H1 (cell line): ENCODE results near the gene RTF2. TPM values are rescaled to one million over a fixed set of nuclear protein-coding genes. Genes with fewer than 3 reads are reported as not detected.

Experiments
- CTCF ChIA-PET: fragments of 300-600 bp; sonication (Branson Sonifier 250); formaldehyde crosslinking; loops from one replicate; lab custom pipeline; 2021; ENCODE audit not compliant: partially characterized antibody; lab: Charles Lee
- POLR2A ChIA-PET: fragments of 300-600 bp; sonication (Branson Sonifier 250); formaldehyde crosslinking; loops from one replicate; lab custom pipeline; 2021; ENCODE audit warnings: inconsistent platforms; ENCODE audit not compliant: partially characterized antibody; lab: Charles Lee
- DNase-seq, 2 experiments: peaks; one replicate each; pipeline versions ENCODE4 v3.0.0 to v3.0.0-alpha.2; 2010 to 2022; ENCODE audit warnings: low spot score in 2 of 2, low read depth in 1 of 2, mixed read lengths in 1 of 2
- FAIRE-seq: peaks from 2 replicates; lab custom pipeline; 2011; peaks lifted over from hg19 to GRCh38; lab: Jason Lieb, UNC
- H2AFZ ChIP-seq: 2 replicates; pipeline ENCODE4 v1.8.1; 2012; ENCODE audit warnings: low read length, inconsistent platforms
- H2AK5ac ChIP-seq: 2 replicates; pipeline ENCODE4 v1.6.1; 2013; ENCODE audit warnings: low read depth, low read length
- H2BK120ac ChIP-seq: replicated peaks from 2 replicates; pipeline ENCODE3; 2013; ENCODE audit warnings: low read depth, low read length, inconsistent platforms
- H2BK12ac ChIP-seq: 2 replicates; pipeline ENCODE4 v1.6.1; 2013; ENCODE audit warnings: low read depth, low read length
- H2BK15ac ChIP-seq: 2 replicates; pipeline ENCODE4 v1.6.1; 2013; ENCODE audit warnings: low read length
- H2BK20ac ChIP-seq: 2 replicates; pipeline ENCODE4 v1.6.1; 2013; ENCODE audit warnings: low read length
- H2BK5ac ChIP-seq: 2 replicates; pipeline ENCODE4 v1.6.1; 2013; ENCODE audit warnings: low read depth, low read length
- H3K14ac ChIP-seq: 2 replicates; pipeline ENCODE4 v1.6.1; 2013; ENCODE audit warnings: inconsistent platforms; ENCODE audit not compliant: insufficient read length
- H3K18ac ChIP-seq: 2 replicates; pipeline ENCODE4 v1.6.1; 2013; ENCODE audit warnings: low read length; ENCODE audit errors: extremely low read depth
- H3K23ac ChIP-seq: 2 replicates; pipeline ENCODE4 v1.6.1; 2013; ENCODE audit warnings: inconsistent platforms; ENCODE audit not compliant: insufficient read length
- H3K23me2 ChIP-seq: 2 replicates; pipeline ENCODE4 v1.6.1; 2013; ENCODE audit warnings: low read depth, low read length
- H3K27ac ChIP-seq: 2 replicates; pipeline ENCODE4 v1.6.1; 2011; ENCODE audit warnings: low read depth, low read length, inconsistent platforms
- H3K27me3 ChIP-seq, 4 experiments: replicated peaks in 1 of 4; 1 replicate in 1 of 4; 2 replicates in 3 of 4; pipeline versions ENCODE4 v1.6.1 to v1.8.1; 2011 to 2013; ENCODE audit warnings: low read length in 3 of 4, mild to moderate bottlenecking in 3 of 4, inconsistent platforms in 2 of 4, mixed read lengths in 2 of 4, moderate library complexity in 1 of 4; ENCODE audit not compliant: control insufficient read depth in 3 of 4, insufficient read depth in 3 of 4; ENCODE audit errors: extremely low read depth in 1 of 4
- H3K36me3 ChIP-seq, 4 experiments: 2 replicates each; pipeline versions ENCODE4 v1.6.1 to v1.8.1; 2011 to 2013; ENCODE audit warnings: mild to moderate bottlenecking in 4 of 4, low read length in 3 of 4, moderate library complexity in 2 of 4, control low read depth in 1 of 4, inconsistent platforms in 1 of 4; ENCODE audit not compliant: insufficient read depth in 4 of 4, control insufficient read depth in 2 of 4
- H3K4ac ChIP-seq: replicated peaks from 2 replicates; pipeline ENCODE3; 2013; ENCODE audit warnings: low read length, low read depth, mixed read lengths, inconsistent platforms; ENCODE audit not compliant: insufficient read length
- H3K4me1 ChIP-seq, 4 experiments: replicated peaks in 1 of 4; 1 replicate in 1 of 4; 2 replicates in 3 of 4; pipeline versions ENCODE4 v1.6.1 to v1.8.1; 2011 to 2013; ENCODE audit warnings: low read length in 3 of 4, inconsistent platforms in 2 of 4, mixed read lengths in 1 of 4; ENCODE audit not compliant: insufficient read depth in 4 of 4, control insufficient read depth in 3 of 4
- H3K4me2 ChIP-seq, 2 experiments: 2 replicates each; pipeline versions ENCODE4 v1.6.1 to v1.8.1; 2011 to 2013; ENCODE audit warnings: low read depth in 2 of 2, low read length in 2 of 2, control low read depth in 1 of 2, inconsistent platforms in 1 of 2, mild to moderate bottlenecking in 1 of 2; ENCODE audit not compliant: insufficient read depth in 1 of 2
- H3K4me3 ChIP-seq, 4 experiments: fragments of 200-600, 300-600 bp in 1 of 4; sonication (generic), shearing (Covaris generic), sonication (Bioruptor Twin) in 1 of 4; 2 replicates each; pipeline versions ENCODE4 v1.5.1 to v1.8.1; 2011 to 2016; ENCODE audit warnings: low read length in 4 of 4, low read depth in 3 of 4, control low read depth in 2 of 4, inconsistent platforms in 2 of 4, mild to moderate bottlenecking in 2 of 4, mixed read lengths in 1 of 4, moderate library complexity in 1 of 4; ENCODE audit not compliant: insufficient read depth in 2 of 4; ENCODE audit errors: extremely low read depth in 1 of 4
- H3K56ac ChIP-seq: replicated peaks from 2 replicates; pipeline ENCODE3; 2013; ENCODE audit warnings: low read depth, mild to moderate bottlenecking, mixed read lengths, low read length, inconsistent platforms; ENCODE audit not compliant: insufficient read length
- H3K79me1 ChIP-seq: 2 replicates; pipeline ENCODE4 v1.6.1; 2013; ENCODE audit warnings: low read depth, low read length, control low read depth
- H3K79me2 ChIP-seq, 2 experiments: 2 replicates each; pipeline versions ENCODE4 v1.6.1 to v1.8.1; 2012 to 2013; ENCODE audit warnings: low read length in 2 of 2, mild to moderate bottlenecking in 2 of 2, inconsistent platforms in 1 of 2; ENCODE audit not compliant: insufficient read depth in 2 of 2, control insufficient read depth in 1 of 2
- H3K9ac ChIP-seq, 4 experiments: replicated peaks in 1 of 4; 1 replicate in 1 of 4; 2 replicates in 3 of 4; pipeline versions ENCODE4 v1.6.1 to v1.8.1; 2011 to 2013; ENCODE audit warnings: low read depth in 3 of 4, low read length in 3 of 4, control low read depth in 2 of 4, mild to moderate bottlenecking in 2 of 4, moderate library complexity in 2 of 4, inconsistent platforms in 1 of 4; ENCODE audit errors: extremely low read depth in 1 of 4
- H3K9me3 ChIP-seq, 2 experiments: 2 replicates each; pipeline versions ENCODE4 v1.6.1 to v1.8.1; 2012 to 2013; ENCODE audit warnings: mild to moderate bottlenecking in 2 of 2, moderate library complexity in 2 of 2, control low read depth in 1 of 2, inconsistent platforms in 1 of 2, low read depth in 1 of 2, low read length in 1 of 2, mixed read lengths in 1 of 2; ENCODE audit not compliant: insufficient read depth in 2 of 2
- H4K20me1 ChIP-seq, 2 experiments: replicated peaks in 1 of 2; 2 replicates each; pipeline versions ENCODE3 to v1.8.1; 2011 to 2013; ENCODE audit warnings: inconsistent platforms in 2 of 2, low read length in 2 of 2, mild to moderate bottlenecking in 1 of 2; ENCODE audit not compliant: insufficient read depth in 2 of 2, control insufficient read depth in 1 of 2
- H4K5ac ChIP-seq: 2 replicates; pipeline ENCODE4 v1.6.1; 2013; ENCODE audit warnings: low read length, low read depth, mixed read lengths, inconsistent platforms; ENCODE audit not compliant: insufficient read length
- H4K8ac ChIP-seq: 2 replicates; pipeline ENCODE4 v1.8.0; 2013; ENCODE audit warnings: mild to moderate bottlenecking, moderate library complexity, low read length, inconsistent platforms; ENCODE audit not compliant: insufficient read depth; ENCODE audit errors: extremely low read depth
- H4K91ac ChIP-seq: replicated peaks from 2 replicates; pipeline ENCODE3; 2013; ENCODE audit warnings: low read length, mixed read lengths, inconsistent platforms; ENCODE audit not compliant: insufficient read length
- BRCA1 ChIP-seq: IDR thresholded peaks from 2 replicates; pipeline ENCODE4 v1.6.1; 2012; ENCODE audit warnings: low read depth, low read length, improper control_type of control experiment
- CHD2 ChIP-seq: IDR thresholded peaks from 2 replicates; pipeline ENCODE4 v1.6.1; 2012; ENCODE audit warnings: low read length, improper control_type of control experiment
- EP300 ChIP-seq, 2 experiments: IDR thresholded peaks; 1 replicate in 1 of 2; 2 replicates in 1 of 2; pipeline ENCODE4 v1.6.1; 2011 to 2012; ENCODE audit warnings: low read depth in 2 of 2, low read length in 2 of 2, mild to moderate bottlenecking in 2 of 2, borderline replicate concordance in 1 of 2, inconsistent platforms in 1 of 2, moderate library complexity in 1 of 2
- HDAC2 ChIP-seq, 2 experiments: fragments of 300-600 bp in 1 of 2; sonication (generic) in 1 of 2; IDR thresholded peaks; 2 replicates each; pipeline ENCODE4 v1.6.1; 2011 to 2012; ENCODE audit warnings: low read depth in 2 of 2, low read length in 2 of 2, mild to moderate bottlenecking in 2 of 2, moderate library complexity in 2 of 2, borderline replicate concordance in 1 of 2, inconsistent platforms in 1 of 2
- KDM5A ChIP-seq: fragments of 200-600 bp; IDR thresholded peaks from 2 replicates; pipeline ENCODE4 v1.7.1; 2012; ENCODE audit warnings: mild to moderate bottlenecking, low read length, inconsistent platforms, mixed read lengths
- YY1 ChIP-seq: IDR thresholded peaks from 2 replicates; pipeline ENCODE4 v1.6.1; 2011; ENCODE audit warnings: low read depth, mild to moderate bottlenecking, low read length
- WGBS, 2 experiments: shearing (Covaris generic) in 1 of 2; methylation state at CpG; one replicate each; pipeline versions ENCODE4 v1.1.6 to v1.1.7; 2013 to 2015; ENCODE audit warnings: low lambda C conversion rate in 2 of 2, mixed read lengths in 2 of 2, inconsistent platforms in 1 of 2, low coverage in 1 of 2, missing lambda C conversion rate in 1 of 2; ENCODE audit not compliant: insufficient replicate concordance in 2 of 2, insufficient coverage in 1 of 2, insufficient read length in 1 of 2; ENCODE audit errors: extremely low coverage in 1 of 2, missing lambda C conversion rate in 1 of 2; 5-methylcytosine and 5-hydroxymethylcytosine counted together
- polyA plus RNA-seq, 7 experiments: library from polyadenylated mRNA; depleted of rRNA in 3 of 7; stranded (reverse) in 5 of 7; unstranded in 2 of 7; fragments of >200 nt in 5 of 7; fragments of 200-250 nt in 2 of 7; gene quantifications; 1 replicate in 5 of 7; 2 replicates in 1 of 7; 4 replicates in 1 of 7; pipeline versions ENCODE4 v1.2.1 to v1.2.3, GENCODE V29; 2011 to 2013; ENCODE audit warnings: missing spikeins in 2 of 7, mixed read lengths in 2 of 7
- total RNA-seq: library from RNA; stranded (reverse); fragmentation: NEBNext Ultra II Directional; extraction: Animal tissue kit (Norgen Biotek cat#: 25700); gene quantifications from 2 replicates; pipeline ENCODE4 v1.2.1, GENCODE V29; 2021

Gene RTF2
- total and polyA plus RNA-seq, 2 of the 8 experiments (the other 6 are each of a cell fraction or from before 2014, with no cell fraction given), result 33.9 to 51.2 TPM

- Histone ChIP-seq H2AK5ac (no peak overlapping the region), H2BK20ac (no peak overlapping the region), H3K4me2 (no peak overlapping the region), H2BK15ac (no peak overlapping the region), H3K4me1 (peaks cover 0 to 2% (median 0%) of the 10 kb centered on the region in 4 experiments; a peak in 1 of 7 replicates), H4K91ac (no peak overlapping the region), H4K5ac (no peak overlapping the region), H3K56ac (no peak overlapping the region), H3K9me3 (no peaks in the 10 kb centered on the region), H3K14ac (no peak overlapping the region), H3K27me3 (no peaks in the 10 kb centered on the region), H2AFZ (no peak overlapping the region), H3K9ac (no peak overlapping the region), H3K27ac (no peak overlapping the region), H3K23ac (no peak overlapping the region), H2BK120ac (no peak overlapping the region), H3K79me2 (no peaks in the 10 kb centered on the region), H3K36me3 (no peaks in the 10 kb centered on the region), H3K79me1 (no peaks in the 10 kb centered on the region), H3K23me2 (no peaks in the 10 kb centered on the region), H3K4ac (no peak overlapping the region), H3K4me3 (no peak overlapping the region), H4K20me1 (no peaks in the 10 kb centered on the region), H2BK12ac (no peak overlapping the region), H3K18ac (no peak overlapping the region), H4K8ac (no peak overlapping the region), H2BK5ac (no peak overlapping the region)
- ChIA-PET CTCF (interaction anchor here (5.9 kb wide), 1 partner anchor 25 kb away, joined by 95 read pairs; no protein-coding TSS in a partner anchor), POLR2A (no interaction called here)
- no peak for FAIRE-seq
- 90% methylated on average over 8 of the region's 8 CpGs; no CpG with 5 or more reads in 1 of the 2 experiments for WGBS, 2 experiments
- no peak for TF ChIP-seq BRCA1
- TF ChIP-seq KDM5A, result no peak
- TF ChIP-seq YY1, result no peak
- no peak for TF ChIP-seq CHD2
- TF ChIP-seq HDAC2 (IDR thresholded peaks at IDR 0.05; ENCODE audit: borderline replicate concordance in 1 of 2, low read depth in 2 of 2, low read length in 2 of 2), result no peak
- TF ChIP-seq EP300 (IDR thresholded peaks at IDR 0.05; ENCODE audit: borderline replicate concordance in 1 of 2, low read depth in 2 of 2, low read length in 2 of 2), result no peak
- DNase-seq, result no peak
Measured at GRCh38 chr20:56552911-56553629, 84.6 kb downstream of the RTF2 start.
